ENCODE measurements around the gene CDK14.
"Not testable (repeated sequence)": the region's sequence is repeated elsewhere in the genome, so short reads cannot be mapped to it uniquely, and the experiment has no call there.

GRCh38 chr7:90639683-90640082 is 43.6 kb downstream of the CDK14 start:
- not testable (repeated sequence) for TF ChIP-seq CTCF (IDR thresholded peaks at IDR 0.05; ENCODE audit: borderline replicate concordance, extremely low read depth, low read length, poor library complexity, severe bottlenecking); EZH2 (IDR thresholded peaks at IDR 0.05; ENCODE audit: borderline replicate concordance, low read depth, low read length, severe bottlenecking)

Data from DND-41 (cell line).